GM21528 (cell line): ENCODE measurements around the gene ACER1.
"Not testable (repeated sequence)": the region's sequence is repeated elsewhere in the genome, so short reads cannot be mapped to it uniquely, and the experiment has no call there.

Experiments used
- ATAC-seq: cut with Tn5 transposase; IDR thresholded peaks from one replicate; pipeline ENCODE4 v1.9.1; 2021; ENCODE audit warnings: mild to moderate bottlenecking, moderate library complexity; ENCODE audit not compliant: unreplicated experiment, low FRiP score

The ACER1 gene

GRCh38 chr19:6358003-6358402, 24.6 kb upstream of the ACER1 start:
- no peak for ATAC-seq

- no peak for ATAC-seq
Observed at GRCh38 chr19:6357174-6357573, 23.8 kb upstream of the ACER1 start.

- not testable (repeated sequence) for ATAC-seq
Observed at GRCh38 chr19:6355321-6356040, 22.1 kb upstream of the ACER1 start.

- no peak for ATAC-seq
Observed at GRCh38 chr19:6354098-6354674, 20.8 kb upstream of the ACER1 start.

- ATAC-seq, result no peak
Observed at GRCh38 chr19:6352381-6353165, 19.2 kb upstream of the ACER1 start.

- no peak for ATAC-seq
Observed at GRCh38 chr19:6350688-6351087, 17.3 kb upstream of the ACER1 start.

GRCh38 chr19:6349271-6349670, 15.9 kb upstream of the ACER1 start:
- not testable (repeated sequence) for ATAC-seq

- no peak for ATAC-seq
Observed at GRCh38 chr19:6343462-6343861, 10.1 kb upstream of the ACER1 start.

- ATAC-seq, result no peak
Observed at GRCh38 chr19:6340493-6341201, 7.2 kb upstream of the ACER1 start.

- ATAC-seq, result no peak
Observed at GRCh38 chr19:6334490-6335285, 1.3 kb upstream of the ACER1 start.

- ATAC-seq, result no peak
Observed at GRCh38 chr19:6326815-6327214, 6.6 kb downstream of the ACER1 start.

GRCh38 chr19:6325614-6326013, 7.8 kb downstream of the ACER1 start:
- no peak for ATAC-seq

GRCh38 chr19:6324757-6325156, 8.7 kb downstream of the ACER1 start:
- no peak for ATAC-seq

- no peak for ATAC-seq
Observed at GRCh38 chr19:6322284-6322683, 11.1 kb downstream of the ACER1 start.

GRCh38 chr19:6319376-6319775, 14.0 kb downstream of the ACER1 start:
- ATAC-seq, result no peak

- ATAC-seq, result no peak
Observed at GRCh38 chr19:6318772-6319171, 14.6 kb downstream of the ACER1 start.

GRCh38 chr19:6315646-6316045, 17.8 kb downstream of the ACER1 start:
- not testable (repeated sequence) for ATAC-seq

- ATAC-seq, result no peak
Observed at GRCh38 chr19:6313398-6313969, 19.9 kb downstream of the ACER1 start.

- no peak for ATAC-seq
Observed at GRCh38 chr19:6312018-6312417, 21.4 kb downstream of the ACER1 start.

GRCh38 chr19:6298413-6298812, 35.0 kb downstream of the ACER1 start:
- ATAC-seq, result no peak
